K562 (cell line): Measurements from ENCODE around the gene PPP6R1.

ENCODE experiments used
- CTCF ChIP-seq, 3 experiments: IDR thresholded peaks in 2 of 3; conservative IDR thresholded peaks in 1 of 3; 2 replicates each; pipeline ENCODE4 v1.5.1; 2011 to 2012; ENCODE audit warnings: low read length in 3 of 3, mild to moderate bottlenecking in 3 of 3, control low read depth in 2 of 3, improper control_type of control experiment in 1 of 3, inconsistent platforms in 1 of 3, low read depth in 1 of 3, mixed read lengths in 1 of 3, moderate library complexity in 1 of 3; ENCODE audit not compliant: insufficient read depth in 2 of 3
- NKRF ChIP-seq: fragments of 450-650 bp; IDR thresholded peaks from 2 replicates; pipeline ENCODE4 v1.6.1; 2016; ENCODE audit warnings: borderline replicate concordance
- SOX6 ChIP-seq: fragments of 450-650 bp; IDR thresholded peaks from 2 replicates; pipeline ENCODE4 v1.6.1; 2014; ENCODE audit warnings: mild to moderate bottlenecking
- ZBTB40 ChIP-seq, 2 experiments: fragments of 450-650 bp in 1 of 2; sonication (generic) in 1 of 2; formaldehyde crosslinking in 1 of 2; IDR thresholded peaks; 2 replicates each; pipeline versions ENCODE4 v1.7.1 to v1.9.0; 2016 to 2022; ENCODE audit warnings: inconsistent platforms in 1 of 2, mild to moderate bottlenecking in 1 of 2, missing genetic modification reagents in 1 of 2
- ZNF398 ChIP-seq: fragments of 250-450 bp; sonication (Bioruptor Pico); IDR thresholded peaks from 2 replicates; pipeline ENCODE4 v1.8.0; 2021; ENCODE audit warnings: moderate library complexity, mild to moderate bottlenecking, inconsistent platforms

GRCh38 chr19:55188625-55189024 is 70.2 kb downstream of the PPP6R1 start:
- TF ChIP-seq CTCF (IDR thresholded peaks at IDR 0.05 in 2 of 3, conservative IDR thresholded peaks at IDR 0.05 in 1 of 3; ENCODE audit: insufficient read depth in 2 of 3, low read depth in 1 of 3, low read length in 3 of 3) = no peak
- no peak for TF ChIP-seq ZBTB40 (IDR thresholded peaks at IDR 0.05)
- no peak for TF ChIP-seq ZBTB40 (CRISPR knock-in tag; IDR thresholded peaks at IDR 0.05)
- TF ChIP-seq SOX6 = no peak
- no peak for TF ChIP-seq ZNF398 (CRISPR knock-in tag)
- no peak for TF ChIP-seq NKRF
